GM10266 (cell line): ENCODE measurements around the gene PRKAG1.

ENCODE experiments used
- DNase-seq: peaks from one replicate; pipeline ENCODE4 v3.0.0; 2012; ENCODE audit errors: extremely low spot score
- CTCF ChIP-seq: IDR thresholded peaks from 2 replicates; pipeline ENCODE4 v1.5.1; 2012; ENCODE audit warnings: mild to moderate bottlenecking, low read depth; ENCODE audit not compliant: control insufficient read depth, insufficient read depth; ENCODE audit errors: missing control alignments

Gene PRKAG1

DNA sequence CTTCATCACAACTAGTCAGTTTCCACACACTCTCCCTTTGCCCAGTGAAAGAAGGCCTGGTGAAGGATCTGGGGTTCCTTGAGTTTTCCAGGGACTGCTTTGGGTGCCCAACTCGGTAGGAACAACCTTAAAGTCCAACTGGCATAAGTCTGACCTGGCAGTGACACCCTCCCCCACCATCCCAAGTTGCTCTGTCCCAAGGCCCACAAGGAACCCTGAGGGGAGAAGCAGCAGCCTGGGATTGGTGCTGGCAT is 40.4 kb upstream of the PRKAG1 start:
- no peak for DNase-seq
- TF ChIP-seq CTCF: no peak

DNA sequence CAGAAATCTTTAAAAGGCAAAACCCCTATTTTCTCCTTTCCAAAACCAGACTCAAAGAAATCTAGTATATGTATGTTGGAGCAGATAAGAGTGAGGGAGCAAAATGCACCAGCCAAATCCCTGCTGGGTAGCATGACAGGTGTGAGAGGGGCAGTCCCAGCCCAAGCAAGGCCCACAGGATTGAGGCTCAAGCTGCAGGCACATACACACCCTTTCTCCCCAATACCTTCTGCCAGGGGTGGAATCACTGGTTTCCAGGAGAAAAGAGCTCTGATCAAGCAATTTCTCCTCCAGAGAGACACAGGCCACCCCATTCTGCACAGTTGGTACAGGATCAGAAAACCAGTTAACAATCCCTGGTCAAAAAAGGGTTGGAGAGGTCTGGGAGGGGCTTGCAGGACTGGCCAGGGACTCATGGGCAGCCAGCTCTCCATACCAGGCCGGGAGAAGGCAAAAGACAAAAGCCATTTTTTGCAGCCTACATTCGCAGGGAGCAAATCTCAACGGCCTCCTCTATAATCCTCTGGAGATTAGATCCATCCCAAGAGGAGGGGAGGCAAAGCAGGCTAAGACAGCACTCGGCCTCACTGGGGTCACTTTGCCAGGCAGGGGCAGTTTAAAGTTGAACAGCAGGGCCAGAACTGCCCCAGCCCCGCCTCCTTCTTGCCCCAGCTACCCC is 39.9 kb upstream of the PRKAG1 start:
- no peak for DNase-seq
- TF ChIP-seq CTCF: no peak

GRCh38 chr12:49057888-49058287 is 39.3 kb upstream of the PRKAG1 start:
- TF ChIP-seq CTCF: no peak
- DNase-seq: no peak

DNA sequence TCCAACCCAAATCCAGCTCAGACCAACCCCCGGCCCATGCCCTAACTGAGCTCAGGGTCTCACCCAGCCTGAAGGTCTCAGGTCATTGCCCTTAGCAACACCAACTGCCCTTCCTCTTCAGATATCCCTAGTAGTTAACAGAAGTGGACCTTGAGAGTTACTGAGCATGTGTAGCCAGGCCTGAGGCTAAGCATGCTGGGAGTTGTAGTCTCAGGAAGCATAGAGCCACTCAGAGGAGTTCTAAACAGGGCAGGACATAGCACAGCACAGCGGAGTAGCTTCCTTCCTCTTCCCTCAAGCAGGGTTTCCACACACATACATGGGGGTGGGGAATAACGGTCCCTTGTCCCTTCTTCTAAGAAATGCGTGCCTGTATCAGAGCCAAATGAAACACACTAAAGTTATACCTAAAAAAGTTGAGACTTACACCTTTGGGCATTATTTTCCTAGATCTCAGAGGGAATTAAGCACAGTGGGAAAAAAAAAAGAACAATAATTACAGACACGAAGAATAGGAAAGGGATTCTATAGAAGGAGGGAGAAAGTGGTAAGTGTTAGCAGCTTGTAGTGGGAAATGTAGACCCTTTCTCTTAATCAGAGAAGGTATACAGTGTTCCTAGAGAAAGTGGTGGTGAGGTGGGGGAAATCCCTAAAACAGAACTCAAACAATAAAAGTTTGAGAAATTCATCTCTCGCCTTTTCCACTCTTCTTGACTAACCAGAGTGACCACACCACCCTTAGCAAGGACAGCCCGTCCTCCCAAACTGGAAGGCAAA is 37.6 kb upstream of the PRKAG1 start:
- no peak for TF ChIP-seq CTCF
- peak; percentile 89 for DNase-seq

- TF ChIP-seq CTCF: no peak
These were observed 36.5 kb upstream of the PRKAG1 start for GRCh38 chr12:49055092-49055491.

DNA sequence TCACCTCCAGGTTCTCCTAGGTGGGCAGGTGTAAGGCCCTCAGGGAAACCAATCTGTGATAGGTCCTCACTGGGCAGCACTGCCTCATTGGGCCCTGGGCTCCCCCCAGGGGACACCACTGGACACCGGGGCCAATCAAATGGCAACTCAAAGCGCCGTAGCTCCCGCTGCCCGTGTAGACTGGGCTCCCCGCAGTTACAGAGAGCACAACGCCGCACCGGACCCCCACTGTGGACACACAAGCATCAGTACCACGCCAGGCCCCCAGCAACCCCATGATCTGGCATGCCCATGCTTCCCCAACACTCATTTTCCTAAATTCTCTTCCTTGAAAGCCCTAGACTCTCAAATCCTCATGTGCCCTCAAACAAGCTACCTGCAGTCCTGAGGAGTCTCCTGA is 35.9 kb upstream of the PRKAG1 start:
- no peak for TF ChIP-seq CTCF
- DNase-seq: no peak

More at GRCh38 chr12:49055092-49055491, 36.5 kb upstream of the PRKAG1 start:
- no peak for DNase-seq

GRCh38 chr12:49054096-49054495 is 35.5 kb upstream of the PRKAG1 start:
- no peak for DNase-seq
- no peak for TF ChIP-seq CTCF
